GM12892 (cell line): ENCODE results near the gene UNC119B.

ENCODE experiments used
- POLR2A ChIP-seq: IDR thresholded peaks from 2 replicates; pipeline ENCODE4 v1.6.1; 2011; ENCODE audit warnings: low read depth, low read length, control low read depth
- TAF1 ChIP-seq: IDR thresholded peaks from 2 replicates; pipeline ENCODE4 v1.6.1; 2011; ENCODE audit warnings: low read depth, mild to moderate bottlenecking, control low read depth, low read length, borderline replicate concordance

GRCh38 chr12:120692524-120693033, 17.7 kb upstream of the UNC119B start:
- TF ChIP-seq POLR2A (no peak), TAF1 (no peak)
